Measurements from ENCODE around the gene TIGD4. TPM values are rescaled to one million over a fixed set of nuclear protein-coding genes. Genes with fewer than 3 reads are reported as not detected.

TIGD4 gene
- total RNA-seq, 1 donor, result under 0.01 TPM

- DNase-seq (ENCODE audit: low read depth), result no peak
- no peak for TF ChIP-seq CTCF (IDR thresholded peaks at IDR 0.05; ENCODE audit: insufficient read depth, low read depth, low read length)
- H3K4me3 ChIP-seq (ENCODE audit: low read depth, low read length), result no peak overlapping the region
Observed at GRCh38 chr4:152819026-152819645, 39.6 kb upstream of the TIGD4 start.

DNA sequence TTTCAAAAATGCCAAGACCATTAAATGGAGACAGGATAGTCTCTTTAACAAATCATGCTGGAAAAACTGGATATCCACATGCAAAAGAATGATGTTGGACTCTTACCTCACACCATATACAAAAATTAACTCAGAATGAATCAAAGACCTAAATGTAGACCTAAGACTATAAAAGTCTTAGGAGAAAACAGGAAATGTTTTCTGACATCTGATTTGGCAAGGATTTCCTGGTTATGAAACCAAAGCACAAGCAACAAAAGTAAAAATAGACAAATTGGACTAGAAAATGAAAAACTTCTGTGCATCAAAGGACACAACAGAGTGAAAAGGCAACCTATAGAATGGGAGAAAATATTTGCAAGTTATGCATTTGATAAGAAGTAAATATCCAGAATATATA lies 37.8 kb upstream of the TIGD4 start:
- no peak overlapping the region for H3K4me3 ChIP-seq (ENCODE audit: low read depth, low read length)
- no peak for TF ChIP-seq CTCF (IDR thresholded peaks at IDR 0.05; ENCODE audit: insufficient read depth, low read depth, low read length)
- DNase-seq (ENCODE audit: low read depth), result peak; percentile 57

DNA sequence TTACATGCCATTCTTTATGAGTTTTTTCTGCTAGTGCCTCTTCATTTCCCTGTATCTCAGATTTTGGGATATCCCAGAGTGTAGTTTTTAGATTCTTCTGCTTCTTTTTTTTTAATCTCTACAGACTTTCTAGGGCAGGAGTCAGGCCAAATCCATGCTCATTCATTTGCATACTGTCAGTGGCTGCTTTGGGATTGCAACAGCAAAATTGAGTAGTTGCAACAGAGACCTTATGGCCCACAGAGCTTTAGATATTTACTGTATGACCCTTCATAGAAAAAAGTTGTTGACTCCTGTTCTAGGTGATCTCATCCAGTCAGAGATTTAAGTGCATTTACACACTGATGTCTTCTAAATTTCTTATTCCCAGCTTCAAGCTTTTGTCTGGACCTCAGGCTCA lies 35.5 kb upstream of the TIGD4 start:
- no peak overlapping the region for H3K4me3 ChIP-seq (ENCODE audit: low read depth, low read length)
- peak; percentile 63 for DNase-seq (ENCODE audit: low read depth)
- TF ChIP-seq CTCF (IDR thresholded peaks at IDR 0.05; ENCODE audit: insufficient read depth, low read depth, low read length), result no peak

DNA sequence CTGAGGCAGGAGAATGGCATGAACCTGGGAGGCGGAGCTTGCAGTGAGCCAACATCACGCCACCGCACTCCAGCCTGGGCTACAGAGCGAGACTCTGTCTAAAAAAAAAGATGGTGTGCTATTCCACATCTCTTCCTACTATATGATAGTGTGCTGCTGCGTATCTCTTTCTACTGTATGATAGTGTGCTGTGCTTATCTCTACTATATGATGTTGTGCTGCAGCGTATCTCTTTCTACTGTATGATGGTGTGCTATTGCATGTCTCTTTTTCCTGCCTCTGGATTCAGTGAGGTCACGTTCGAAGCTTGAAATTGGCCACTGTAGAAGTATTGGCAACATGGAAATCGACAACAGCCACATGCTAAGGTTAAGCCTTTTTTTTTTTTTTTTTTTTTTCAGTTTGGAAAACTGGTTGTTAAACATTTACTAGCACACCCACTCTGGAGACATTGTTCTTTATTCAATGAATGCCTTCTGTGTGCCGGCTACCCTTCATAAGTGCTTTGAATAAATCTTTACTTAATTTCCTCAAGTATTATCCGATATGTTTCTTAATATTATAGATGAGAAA lies 31.3 kb upstream of the TIGD4 start:
- no peak for TF ChIP-seq CTCF (IDR thresholded peaks at IDR 0.05; ENCODE audit: insufficient read depth, low read depth, low read length)
- H3K4me3 ChIP-seq (ENCODE audit: low read depth, low read length), result no peak overlapping the region
- DNase-seq (ENCODE audit: low read depth), result no peak

DNA sequence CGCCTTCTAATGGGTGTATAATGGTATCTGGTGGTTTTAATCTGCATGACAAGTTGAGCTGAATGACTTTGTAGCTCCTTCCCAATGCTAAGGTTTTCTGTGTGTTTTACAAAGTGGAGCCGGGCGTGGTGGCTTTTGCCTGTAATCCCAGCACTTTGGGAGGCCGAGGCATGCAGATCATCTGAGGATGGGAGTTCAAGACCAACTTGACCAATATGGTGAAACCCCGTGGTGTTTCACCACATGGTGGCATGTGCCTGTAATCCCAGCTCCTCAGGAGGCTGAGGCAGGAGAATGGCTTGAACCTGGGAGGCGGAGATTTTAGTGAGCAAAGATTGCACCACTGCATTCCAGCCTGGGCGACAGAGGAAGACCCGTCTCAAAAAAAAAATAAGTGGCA lies 29.1 kb upstream of the TIGD4 start:
- no peak for TF ChIP-seq CTCF (IDR thresholded peaks at IDR 0.05; ENCODE audit: insufficient read depth, low read depth, low read length)

GRCh38 chr4:152807294-152807829 lies 27.8 kb upstream of the TIGD4 start:
- peak; percentile 33 for DNase-seq (ENCODE audit: low read depth)
- no peak for TF ChIP-seq CTCF (IDR thresholded peaks at IDR 0.05; ENCODE audit: insufficient read depth, low read depth, low read length)
- H3K4me3 ChIP-seq (ENCODE audit: low read depth, low read length), result no peak overlapping the region

More for the DNA sequence above, 29.1 kb upstream of the TIGD4 start:
- H3K4me3 ChIP-seq (ENCODE audit: low read depth, low read length), result no peak overlapping the region
- no peak for DNase-seq (ENCODE audit: low read depth)
